ENCODE measurements around the gene ANLN.

Gene ANLN

DNA sequence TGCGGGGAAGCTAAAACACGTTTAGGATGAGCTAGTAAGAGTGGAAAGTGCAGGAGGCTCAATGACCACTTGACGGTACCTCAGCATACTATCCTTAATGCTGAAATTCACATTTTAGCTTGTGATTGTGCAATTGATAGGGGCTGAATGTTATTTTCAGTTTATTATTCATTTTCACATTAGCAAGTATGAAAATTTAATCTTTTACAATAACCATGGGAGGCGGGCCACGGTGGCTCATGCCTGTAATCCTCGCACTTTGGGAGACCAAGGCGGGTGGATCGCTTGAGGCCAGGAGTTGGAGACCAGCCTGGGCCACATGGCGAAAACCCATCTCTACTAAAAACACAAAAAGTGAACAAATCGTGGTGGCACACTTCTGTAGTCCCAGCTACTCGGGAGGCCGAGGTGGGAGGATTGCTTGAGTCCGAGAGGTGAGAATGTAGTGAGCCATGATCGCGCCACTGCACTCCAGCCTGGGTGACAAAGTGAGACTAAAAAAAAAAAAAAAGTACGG is 22.0 kb upstream of the ANLN start:
- Histone ChIP-seq H3K9ac (ENCODE audit: low read depth, low read length, poor library complexity, severe bottlenecking) (peak overlapping the region; percentile 53), H4K20me1 (ENCODE audit: insufficient read depth, low read length, poor library complexity, severe bottlenecking) (no peaks in the 10 kb centered on the region), H3K4me3 (ENCODE audit: low read length, poor library complexity, severe bottlenecking) (peak overlapping the region; percentile 82), H2AFZ (ENCODE audit: low read length) (peak overlapping the region; percentile 95), H3K36me3 (ENCODE audit: insufficient read depth, low read length) (no peaks in the 10 kb centered on the region), H3K4me2 (ENCODE audit: low read depth, low read length, poor library complexity, severe bottlenecking) (peak overlapping the region; percentile 77), H3F3A (ENCODE audit: low read depth) (0 out of 2 replicates have a peak, but pooled peaks cover 7% of the 10 kb centered on the region), H3K9me3 (ENCODE audit: insufficient read depth, low read depth, low read length) (no peaks in the 10 kb centered on the region), H3K79me2 (ENCODE audit: insufficient read depth, low read length) (no peaks in the 10 kb centered on the region), H3K4me1 (ENCODE audit: insufficient read depth, low read length, poor library complexity, severe bottlenecking) (peaks cover 12% of the 10 kb centered on the region), H3K9me2 (replicated peaks; ENCODE audit: low read depth, low read length) (no peaks in the 10 kb centered on the region), H3K27me3 (ENCODE audit: insufficient read depth, low read length, poor library complexity, severe bottlenecking) (peaks cover 8% of the 10 kb centered on the region)
- TF ChIP-seq EZH2phosphoT487 (IDR thresholded peaks at IDR 0.05; ENCODE audit: borderline replicate concordance), result no peak
- TF ChIP-seq, protein P1, sequence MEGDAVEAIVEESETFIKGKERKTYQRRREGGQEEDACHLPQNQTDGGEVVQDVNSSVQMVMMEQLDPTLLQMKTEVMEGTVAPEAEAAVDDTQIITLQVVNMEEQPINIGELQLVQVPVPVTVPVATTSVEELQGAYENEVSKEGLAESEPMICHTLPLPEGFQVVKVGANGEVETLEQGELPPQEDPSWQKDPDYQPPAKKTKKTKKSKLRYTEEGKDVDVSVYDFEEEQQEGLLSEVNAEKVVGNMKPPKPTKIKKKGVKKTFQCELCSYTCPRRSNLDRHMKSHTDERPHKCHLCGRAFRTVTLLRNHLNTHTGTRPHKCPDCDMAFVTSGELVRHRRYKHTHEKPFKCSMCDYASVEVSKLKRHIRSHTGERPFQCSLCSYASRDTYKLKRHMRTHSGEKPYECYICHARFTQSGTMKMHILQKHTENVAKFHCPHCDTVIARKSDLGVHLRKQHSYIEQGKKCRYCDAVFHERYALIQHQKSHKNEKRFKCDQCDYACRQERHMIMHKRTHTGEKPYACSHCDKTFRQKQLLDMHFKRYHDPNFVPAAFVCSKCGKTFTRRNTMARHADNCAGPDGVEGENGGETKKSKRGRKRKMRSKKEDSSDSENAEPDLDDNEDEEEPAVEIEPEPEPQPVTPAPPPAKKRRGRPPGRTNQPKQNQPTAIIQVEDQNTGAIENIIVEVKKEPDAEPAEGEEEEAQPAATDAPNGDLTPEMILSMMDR (conservative IDR thresholded peaks at IDR 0.05; ENCODE audit: low read length), result no peak

DNA sequence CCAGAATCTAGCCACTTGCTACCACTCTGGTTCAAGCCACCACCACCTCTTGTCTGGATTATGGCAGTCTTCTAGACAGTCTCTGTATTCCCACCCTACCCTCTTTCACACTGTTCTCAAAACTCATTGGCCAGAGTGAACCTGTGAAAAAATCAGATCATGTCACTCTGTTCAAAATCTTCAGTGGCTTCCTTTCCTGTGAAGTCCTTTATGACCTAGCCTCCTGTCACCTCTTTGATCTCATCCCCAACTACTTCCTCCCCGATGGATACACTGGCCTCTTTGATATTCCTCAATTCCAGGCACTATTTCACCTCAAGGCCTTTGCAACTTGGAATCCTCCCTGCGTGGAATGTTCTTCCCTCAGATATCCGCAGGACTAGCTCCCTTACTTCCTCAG is 21.2 kb upstream of the ANLN start:
- Histone ChIP-seq H3K9me2 (replicated peaks; ENCODE audit: low read depth, low read length) (no peaks in the 10 kb centered on the region), H3K79me2 (ENCODE audit: insufficient read depth, low read length) (no peaks in the 10 kb centered on the region), H2AFZ (ENCODE audit: low read length) (no peak overlapping the region), H3K36me3 (ENCODE audit: insufficient read depth, low read length) (no peaks in the 10 kb centered on the region), H3K4me2 (ENCODE audit: low read depth, low read length, poor library complexity, severe bottlenecking) (no peak overlapping the region), H3K4me1 (ENCODE audit: insufficient read depth, low read length, poor library complexity, severe bottlenecking) (peaks cover 12% of the 10 kb centered on the region), H3F3A (ENCODE audit: low read depth) (0 out of 2 replicates have a peak, but pooled peaks cover 7% of the 10 kb centered on the region), H3K4me3 (ENCODE audit: low read length, poor library complexity, severe bottlenecking) (no peak overlapping the region), H4K20me1 (ENCODE audit: insufficient read depth, low read length, poor library complexity, severe bottlenecking) (no peaks in the 10 kb centered on the region), H3K9ac (ENCODE audit: low read depth, low read length, poor library complexity, severe bottlenecking) (no peak overlapping the region), H3K9me3 (ENCODE audit: insufficient read depth, low read depth, low read length) (no peaks in the 10 kb centered on the region), H3K27me3 (ENCODE audit: insufficient read depth, low read length, poor library complexity, severe bottlenecking) (peaks cover 8% of the 10 kb centered on the region)
- no peak for TF ChIP-seq EZH2phosphoT487 (IDR thresholded peaks at IDR 0.05; ENCODE audit: borderline replicate concordance)
- TF ChIP-seq, protein P1 (conservative IDR thresholded peaks at IDR 0.05; ENCODE audit: low read length), result no peak

DNA sequence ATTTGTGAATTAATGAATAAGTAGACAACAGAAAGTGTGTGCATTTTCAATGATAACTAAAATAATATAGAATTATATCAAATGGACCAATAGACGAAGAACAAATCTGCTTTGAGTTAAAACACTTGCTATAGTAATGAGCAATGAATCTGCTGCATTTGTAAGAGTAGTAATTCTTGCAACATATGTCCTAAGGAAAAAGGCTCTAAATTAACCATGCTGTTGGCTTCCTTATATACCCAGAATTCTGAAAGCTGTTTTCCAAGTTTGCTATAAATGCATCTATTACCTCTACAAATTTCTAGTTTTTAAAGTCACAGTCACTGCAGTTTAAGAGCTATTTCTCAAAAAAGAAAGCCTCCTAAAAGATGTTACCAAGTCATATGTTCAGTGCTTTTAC is 20.5 kb upstream of the ANLN start:
- no peaks in the 10 kb centered on the region for H3K9me2 ChIP-seq (replicated peaks; ENCODE audit: low read depth, low read length)
- H2AFZ ChIP-seq (ENCODE audit: low read length), result no peak overlapping the region
- H3K4me1 ChIP-seq (ENCODE audit: insufficient read depth, low read length, poor library complexity, severe bottlenecking), result peaks cover 12% of the 10 kb centered on the region
- H4K20me1 ChIP-seq (ENCODE audit: insufficient read depth, low read length, poor library complexity, severe bottlenecking), result no peaks in the 10 kb centered on the region
- H3F3A ChIP-seq (ENCODE audit: low read depth), result 0 out of 2 replicates have a peak, but pooled peaks cover 7% of the 10 kb centered on the region
- H3K4me2 ChIP-seq (ENCODE audit: low read depth, low read length, poor library complexity, severe bottlenecking), result no peak overlapping the region
- no peak for TF ChIP-seq EZH2phosphoT487 (IDR thresholded peaks at IDR 0.05; ENCODE audit: borderline replicate concordance)
- TF ChIP-seq, protein P1 (conservative IDR thresholded peaks at IDR 0.05; ENCODE audit: low read length), result no peak
- no peak overlapping the region for H3K9ac ChIP-seq (ENCODE audit: low read depth, low read length, poor library complexity, severe bottlenecking)
- H3K4me3 ChIP-seq (ENCODE audit: low read length, poor library complexity, severe bottlenecking), result no peak overlapping the region
- H3K36me3 ChIP-seq (ENCODE audit: insufficient read depth, low read length), result no peaks in the 10 kb centered on the region
- H3K27me3 ChIP-seq (ENCODE audit: insufficient read depth, low read length, poor library complexity, severe bottlenecking), result peaks cover 8% of the 10 kb centered on the region
- H3K9me3 ChIP-seq (ENCODE audit: insufficient read depth, low read depth, low read length), result no peaks in the 10 kb centered on the region
- H3K79me2 ChIP-seq (ENCODE audit: insufficient read depth, low read length), result no peaks in the 10 kb centered on the region

All from Loucy (cell line).